Aorta (tissue), 5 donors: ENCODE measurements around the gene HBEGF. TPM values are rescaled to one million over a fixed set of nuclear protein-coding genes. Genes with fewer than 3 reads are reported as not detected.

Experiments used
- ATAC-seq: fragments of 200-7000 bp; cut with Tn5 transposase; one replicate; pipeline ENCODE4 v1.9.1; 2022; ENCODE audit warnings: moderate library complexity; ENCODE audit not compliant: low FRiP score
- DNase-seq, 2 donors: peaks; one replicate each; pipeline ENCODE4 v3.0.0-alpha.2; 2020
- H3K27ac ChIP-seq, 2 donors: one replicate each; pipeline ENCODE4 v1.5.1; 2013; ENCODE audit warnings: low read length in 2 of 2, mild to moderate bottlenecking in 2 of 2, moderate library complexity in 2 of 2, control low read depth in 1 of 2, inconsistent platforms in 1 of 2, low read depth in 1 of 2
- H3K27me3 ChIP-seq, 2 donors: one replicate each; pipeline ENCODE4 v1.6.1; 2013; ENCODE audit warnings: control low read depth in 1 of 2, low read length in 1 of 2, mild to moderate bottlenecking in 1 of 2, moderate library complexity in 1 of 2; ENCODE audit not compliant: insufficient read depth in 2 of 2, control insufficient read depth in 1 of 2
- H3K36me3 ChIP-seq, 2 donors: one replicate each; pipeline ENCODE4 v1.6.1; 2013; ENCODE audit warnings: control low read depth in 1 of 2, low read length in 1 of 2, mild to moderate bottlenecking in 1 of 2; ENCODE audit not compliant: insufficient read depth in 2 of 2, control insufficient read depth in 1 of 2
- H3K4me1 ChIP-seq, 2 donors: one replicate each; pipeline ENCODE4 v1.6.1; 2013; ENCODE audit warnings: low read length in 2 of 2, control low read depth in 1 of 2, mild to moderate bottlenecking in 1 of 2, moderate library complexity in 1 of 2; ENCODE audit not compliant: insufficient read depth in 2 of 2, control insufficient read depth in 1 of 2
- H3K4me3 ChIP-seq, 2 donors: one replicate each; pipeline ENCODE4 v1.5.1; 2013; ENCODE audit warnings: low read length in 2 of 2, control low read depth in 1 of 2, mild to moderate bottlenecking in 1 of 2
- H3K9me3 ChIP-seq: one replicate; pipeline ENCODE4 v1.6.1; 2013; ENCODE audit warnings: mild to moderate bottlenecking, low read length; ENCODE audit not compliant: control insufficient read depth
- WGBS, 2 donors: extraction: QIAGEN DNeasy Blood & Tissue Kit; methylation state at CpG; one replicate each; pipeline ENCODE4 v1.1.7; 2013; 5-methylcytosine and 5-hydroxymethylcytosine counted together
- intact Hi-C, 2 donors: fragments of 100-400 bp; cut with DNase I; formaldehyde crosslinking; loops; one replicate each; pipeline versions ENCODE4 v1.14.2 to v1.15.0; 2022
- polyA plus RNA-seq, 2 donors: library from polyadenylated mRNA; stranded (reverse); fragments of 200-250 nt; gene quantifications; one replicate each; pipeline ENCODE4 v1.2.3, GENCODE V29; 2013
- total RNA-seq, 2 donors: library from RNA; stranded (reverse); fragmentation: NEBNext Ultra II Directional; extraction: Animal tissue kit (Norgen Biotek cat#: 25700); gene quantifications; one replicate each; pipeline ENCODE4 v1.2.1, GENCODE V29; 2021
- donor health status: healthy with polysubstance abuse.
- donor health status: Bipolar disorder and iron deficiency.
- donor health status: DM: no; HTN: no; CAD: no.
- donor health status: DM: no; HTN: no; CAD: no.
- donor health status: DM: yes; HTN: yes; CAD: no.

Gene HBEGF
- total and polyA plus RNA-seq, 4 donors, result 2.0 to 30.2 (median 8.4) TPM

- no peaks in the 10 kb centered on the region for H3K36me3 ChIP-seq
- peak overlapping the region in 1 of 2 donors; percentile 67 for H3K27ac ChIP-seq
- WGBS, 2 donors, result 2 to 7% methylated on average over 5 of the region's 5 CpGs
- no peak for DNase-seq
- ATAC-seq, result peak; percentile 79
- intact Hi-C loops, result no loop called here
- no peak overlapping the region for H3K4me3 ChIP-seq
- H3K4me1 ChIP-seq, result no peaks in the 10 kb centered on the region
- H3K27me3 ChIP-seq, result no peaks in the 10 kb centered on the region
- H3K9me3 ChIP-seq, result no peaks in the 10 kb centered on the region
These were observed 10.0 kb downstream of the HBEGF start for GRCh38 chr5:140336388-140336787.

GRCh38 chr5:140331638-140332037 is 14.8 kb downstream of the HBEGF start:
- H3K27me3 ChIP-seq, result no peaks in the 10 kb centered on the region
- intact Hi-C loops, result no loop called here
- H3K4me1 ChIP-seq, result no peaks in the 10 kb centered on the region
- H3K27ac ChIP-seq, result no peak overlapping the region
- no peaks in the 10 kb centered on the region for H3K9me3 ChIP-seq
- DNase-seq (no peak), ATAC-seq (no peak)
- H3K36me3 ChIP-seq, result no peaks in the 10 kb centered on the region
- no peak overlapping the region for H3K4me3 ChIP-seq
- 81 to 84% methylated on average over 1 of the region's 1 CpG for WGBS, 2 donors

GRCh38 chr5:140329739-140330481 is 16.5 kb downstream of the HBEGF start:
- intact Hi-C loops, result no loop called here
- no peak overlapping the region for H3K4me3 ChIP-seq
- no peaks in the 10 kb centered on the region for H3K9me3 ChIP-seq
- no peaks in the 10 kb centered on the region for H3K27me3 ChIP-seq
- no peaks in the 10 kb centered on the region for H3K4me1 ChIP-seq
- WGBS, 2 donors, result 65 to 75% methylated on average over 5 of the region's 5 CpGs
- no peak for DNase-seq
- no peak for ATAC-seq
- H3K36me3 ChIP-seq, result no peaks in the 10 kb centered on the region
- no peak overlapping the region for H3K27ac ChIP-seq

- intact Hi-C loops, result no loop called here
- whole genome bisulfite sequencing, 2 donors, result 93% methylated on average over 8 of the region's 8 CpGs
- no peaks in the 10 kb centered on the region for H3K36me3 ChIP-seq
- peaks cover 0 to 6% of the 10 kb centered on the region in 2 donors for H3K4me1 ChIP-seq
- H3K4me3 ChIP-seq, result no peak overlapping the region
- no peaks in the 10 kb centered on the region for H3K9me3 ChIP-seq
- H3K27me3 ChIP-seq, result no peaks in the 10 kb centered on the region
- DNase-seq, result no peak
- no peak for ATAC-seq
- H3K27ac ChIP-seq, result no peak overlapping the region
These were observed 18.2 kb downstream of the HBEGF start for GRCh38 chr5:140328036-140328764.

GRCh38 chr5:140327589-140327988 is 18.8 kb downstream of the HBEGF start:
- peaks cover 0 to 6% of the 10 kb centered on the region in 2 donors for H3K4me1 ChIP-seq
- 19 to 37% methylated on average over 2 of the region's 2 CpGs for WGBS, 2 donors

GRCh38 chr5:140325486-140325885 is 20.9 kb downstream of the HBEGF start:
- DNase-seq (no peak), ATAC-seq (no peak)
- H3K27me3 ChIP-seq, result no peaks in the 10 kb centered on the region
- no peaks in the 10 kb centered on the region for H3K9me3 ChIP-seq
- intact Hi-C loops, result no loop called here
- no peak overlapping the region for H3K27ac ChIP-seq
- no peaks in the 10 kb centered on the region for H3K36me3 ChIP-seq
- peaks cover 0 to 6% of the 10 kb centered on the region in 2 donors for H3K4me1 ChIP-seq
- no peak overlapping the region for H3K4me3 ChIP-seq
- 96 to 97% methylated on average over 3 of the region's 3 CpGs for WGBS, 2 donors

More at GRCh38 chr5:140327589-140327988, 18.8 kb downstream of the HBEGF start:
- no peaks in the 10 kb centered on the region for H3K36me3 ChIP-seq
- no peak overlapping the region for H3K4me3 ChIP-seq
- intact Hi-C loops, result no loop called here
- no peaks in the 10 kb centered on the region for H3K9me3 ChIP-seq
- ATAC-seq (no peak), DNase-seq (no peak)
- no peaks in the 10 kb centered on the region for H3K27me3 ChIP-seq
- H3K27ac ChIP-seq, result no peak overlapping the region

GRCh38 chr5:140324617-140325241 is 21.7 kb downstream of the HBEGF start:
- intact Hi-C loops, result no loop called here
- WGBS, 2 donors, result 14 to 19% methylated on average over 1 of the region's 1 CpG

GRCh38 chr5:140324041-140324600 is 22.3 kb downstream of the HBEGF start:
- DNase-seq, result no peak
- no peak for ATAC-seq
- 88 to 91% methylated on average over 5 of the region's 5 CpGs for WGBS, 2 donors
- H3K36me3 ChIP-seq, result no peaks in the 10 kb centered on the region
- H3K9me3 ChIP-seq, result no peaks in the 10 kb centered on the region
- H3K27me3 ChIP-seq, result no peaks in the 10 kb centered on the region
- intact Hi-C loops, result no loop called here
- H3K4me1 ChIP-seq, result peaks cover 0 to 6% of the 10 kb centered on the region in 2 donors
- H3K4me3 ChIP-seq, result no peak overlapping the region
- peak overlapping the region in 1 of 2 donors; percentile 32 for H3K27ac ChIP-seq

More at GRCh38 chr5:140324617-140325241, 21.7 kb downstream of the HBEGF start:
- Histone ChIP-seq H3K27me3 (no peaks in the 10 kb centered on the region), H3K4me3 (no peak overlapping the region), H3K36me3 (no peaks in the 10 kb centered on the region), H3K27ac (peak overlapping the region in 1 of 2 donors; percentile 32), H3K4me1 (peaks cover 0 to 6% of the 10 kb centered on the region in 2 donors), H3K9me3 (no peaks in the 10 kb centered on the region)
- ATAC-seq (no peak), DNase-seq (no peak)
